ENCODE measurements around the gene TLL2. TPM values are rescaled to one million over a fixed set of nuclear protein-coding genes. Genes with fewer than 3 reads are reported as not detected.

Gene TLL2
- total and polyA plus RNA-seq, 4 donors: 0.07 to 0.23 (median 0.10) TPM

- no peaks in the 10 kb centered on the region for H3K36me3 ChIP-seq (ENCODE audit: control insufficient read depth in 4 of 4, insufficient read depth in 4 of 4, low read length in 4 of 4)
- H3K27ac ChIP-seq (ENCODE audit: low read depth in 1 of 2, low read length in 1 of 2): no peak overlapping the region
- H3K4me1 ChIP-seq (ENCODE audit: control insufficient read depth in 5 of 5, insufficient read depth in 5 of 5, low read length in 5 of 5): peaks cover 0 to 1% (median 0%) of the 10 kb centered on the region in 5 donors
- DNase-seq (no peak), ATAC-seq (ENCODE audit: insufficient read depth, low FRiP score) (no peak)
- TF ChIP-seq CTCF (IDR thresholded peaks at IDR 0.05; ENCODE audit: control extremely low read depth, extremely low read depth): no peak
- 88 to 96% methylated on average over 6 of the region's 6 CpGs for WGBS, 2 donors
- H3K9ac ChIP-seq (ENCODE audit: insufficient read depth in 1 of 2, low read length in 2 of 2): no peak overlapping the region
- H3K9me3 ChIP-seq (ENCODE audit: control insufficient read depth in 4 of 4, insufficient read depth in 3 of 4, low read length in 3 of 4): peaks cover 0 to 3% (median 0%) of the 10 kb centered on the region in 4 donors
- no peaks in the 10 kb centered on the region for H3K27me3 ChIP-seq (ENCODE audit: control insufficient read depth in 3 of 3, insufficient read depth in 3 of 3, low read length in 2 of 3)
- no peak overlapping the region for H3K4me3 ChIP-seq
Observed at GRCh38 chr10:96359616-96360015, 154.1 kb downstream of the TLL2 start.

- Histone ChIP-seq H3K27ac (ENCODE audit: low read depth in 1 of 2, low read length in 1 of 2) (no peak within 1 kb of the TSS), H3K9me3 (ENCODE audit: control insufficient read depth in 4 of 4, insufficient read depth in 3 of 4, low read length in 3 of 4) (peaks cover 0 to 3% (median 0%) of the 10 kb centered on the region in 4 donors), H3K27me3 (ENCODE audit: control insufficient read depth in 3 of 3, insufficient read depth in 3 of 3, low read length in 2 of 3) (no peaks in the 10 kb centered on the region), H3K4me1 (ENCODE audit: control insufficient read depth in 5 of 5, insufficient read depth in 5 of 5, low read length in 5 of 5) (peaks cover 0 to 1% (median 0%) of the 10 kb centered on the region in 5 donors), H3K4me3 (no peak within 1 kb of the TSS), H3K36me3 (ENCODE audit: control insufficient read depth in 4 of 4, insufficient read depth in 4 of 4, low read length in 4 of 4) (no peaks in the 10 kb centered on the region), H3K9ac (ENCODE audit: insufficient read depth in 1 of 2, low read length in 2 of 2) (no peak within 1 kb of the TSS)
- ATAC-seq (ENCODE audit: insufficient read depth, low FRiP score) (no peak), DNase-seq (no peak)
- no peak for TF ChIP-seq CTCF (IDR thresholded peaks at IDR 0.05; ENCODE audit: control extremely low read depth, extremely low read depth)
- WGBS, 2 donors: 79 to 85% methylated on average over 7 of the region's 7 CpGs
Observed at GRCh38 chr10:96358851-96359540, 154.7 kb downstream of the TLL2 start, which contains the start of gene OPALIN. Gene OPALIN (minus strand): TSS chr10:96359002. CDS start chr10:96358896, 106 bp downstream.

GRCh38 chr10:96357038-96357620 is 156.6 kb downstream of the TLL2 start:
- WGBS, 2 donors: 80 to 92% methylated on average over 8 of the region's 8 CpGs
- Histone ChIP-seq H3K4me3 (no peak overlapping the region), H3K9me3 (ENCODE audit: control insufficient read depth in 4 of 4, insufficient read depth in 3 of 4, low read length in 3 of 4) (peaks cover 0 to 2% (median 0%) of the 10 kb centered on the region in 4 donors), H3K27ac (ENCODE audit: low read depth in 1 of 2, low read length in 1 of 2) (no peak overlapping the region), H3K9ac (ENCODE audit: insufficient read depth in 1 of 2, low read length in 2 of 2) (no peak overlapping the region), H3K36me3 (ENCODE audit: control insufficient read depth in 4 of 4, insufficient read depth in 4 of 4, low read length in 4 of 4) (no peaks in the 10 kb centered on the region), H3K4me1 (ENCODE audit: control insufficient read depth in 5 of 5, insufficient read depth in 5 of 5, low read length in 5 of 5) (peaks cover 0 to 5% (median 0%) of the 10 kb centered on the region in 5 donors), H3K27me3 (ENCODE audit: control insufficient read depth in 3 of 3, insufficient read depth in 3 of 3, low read length in 2 of 3) (no peaks in the 10 kb centered on the region)
- DNase-seq: no peak
- no peak for ATAC-seq (ENCODE audit: insufficient read depth, low FRiP score)
- no peak for TF ChIP-seq CTCF (IDR thresholded peaks at IDR 0.05; ENCODE audit: control extremely low read depth, extremely low read depth)

Data from lung (tissue), 12 donors.